DOHH2 (cell line): ENCODE results near the gene KCNG2.

Experiments used
- CTCF ChIP-seq: fragments of 200-600 bp; sonication (generic); IDR thresholded peaks from one replicate; pipeline ENCODE4 v1.5.1; 2014; ENCODE audit warnings: antibody characterized with exemption, mild to moderate bottlenecking, low read depth, low read length; ENCODE audit not compliant: poor library complexity, severe bottlenecking
- EZH2phosphoT487 ChIP-seq: fragments of 200-600 bp; sonication (generic); IDR thresholded peaks from 2 replicates; pipeline ENCODE4 v1.6.1; 2017; ENCODE audit warnings: borderline replicate concordance, mild to moderate bottlenecking, antibody characterized with exemption, low read length, moderate library complexity, mixed read lengths

- TF ChIP-seq CTCF: no peak
- no peak for TF ChIP-seq EZH2phosphoT487
These were observed 20.9 kb downstream of the KCNG2 start for GRCh38 chr18:79818631-79819030.
